Panc1 (cell line): ENCODE results near the gene DNAJC10. TPM values are rescaled to one million over a fixed set of nuclear protein-coding genes. Genes with fewer than 3 reads are reported as not detected.

Experiments used
- ATAC-seq: fragments of 200-7000 bp; cut with Tn5 transposase; 2 replicates; pipeline ENCODE4 v1.9.1; 2020; ENCODE audit warnings: mild to moderate bottlenecking, moderate library complexity
- BruUV-seq: library from RNA; stranded (reverse); fragments of 400-500 nt; replicated peaks from 2 replicates; lab custom pipeline; 2021; lab: Mats Ljungman, UMichigan
- CTCF ChIA-PET: fragments of 300-600 bp; sonication (Branson Sonifier 250); formaldehyde crosslinking; loops from one replicate; lab custom pipeline; 2022; ENCODE audit warnings: antibody characterized with exemption; lab: Charles Lee
- POLR2A ChIA-PET: fragments of 300-600 bp; sonication (Branson Sonifier 250); formaldehyde crosslinking; loops from one replicate; lab custom pipeline; 2022; ENCODE audit warnings: antibody characterized with exemption; lab: Charles Lee
- DNase-seq: peaks from one replicate; pipeline ENCODE4 v3.0.0-alpha.2; 2010; ENCODE audit warnings: low read depth, low spot score
- H3K27ac ChIP-seq: 2 replicates; pipeline ENCODE4 v1.5.1; 2011; ENCODE audit warnings: mild to moderate bottlenecking, low read length, inconsistent platforms
- H3K27me3 ChIP-seq: fragments of 200-500 bp; sonication (Bioruptor generic); 2 replicates; pipeline ENCODE4 v1.6.0; 2014; ENCODE audit warnings: low read length, inconsistent platforms; ENCODE audit not compliant: control insufficient read depth, insufficient read depth
- H3K36me3 ChIP-seq: fragments of 200-500 bp; sonication (Bioruptor generic); 2 replicates; pipeline ENCODE4 v1.5.1; 2014; ENCODE audit warnings: inconsistent platforms, mild to moderate bottlenecking, low read length, moderate library complexity; ENCODE audit not compliant: control insufficient read depth, insufficient read depth
- H3K4me1 ChIP-seq: 2 replicates; pipeline ENCODE4 v1.5.1; 2011; ENCODE audit warnings: inconsistent platforms, mild to moderate bottlenecking, low read length, moderate library complexity; ENCODE audit not compliant: control insufficient read depth, insufficient read depth
- H3K4me3 ChIP-seq, 2 experiments: 2 replicates each; pipeline ENCODE4 v1.5.1; 2011 to 2012; ENCODE audit warnings: low read depth in 2 of 2, low read length in 2 of 2, mild to moderate bottlenecking in 2 of 2, inconsistent platforms in 1 of 2, moderate library complexity in 1 of 2
- H3K9me3 ChIP-seq: fragments of 200-500 bp; sonication (Bioruptor generic); 2 replicates; pipeline ENCODE4 v1.5.1; 2014; ENCODE audit warnings: low read depth, mild to moderate bottlenecking, inconsistent platforms, low read length, moderate library complexity; ENCODE audit not compliant: control insufficient read depth, insufficient read depth
- POLR2AphosphoS5 ChIP-seq: IDR thresholded peaks from 2 replicates; pipeline ENCODE4 v1.6.1; 2012; ENCODE audit warnings: mild to moderate bottlenecking, low read depth, low read length, moderate library complexity
- SIN3A ChIP-seq: IDR thresholded peaks from 2 replicates; pipeline ENCODE4 v1.6.1; 2012; ENCODE audit warnings: low read depth, mild to moderate bottlenecking, low read length, moderate library complexity, borderline replicate concordance; ENCODE audit not compliant: insufficient read depth
- TCF7L2 ChIP-seq: IDR thresholded peaks from 2 replicates; pipeline ENCODE4 v1.6.1; 2011; ENCODE audit warnings: mild to moderate bottlenecking, low read depth, low read length, inconsistent platforms
- in situ Hi-C: cut with HindIII; loops from 2 replicates; pipeline ENCODE4 v1.10.0; 2016; ENCODE audit warnings: low sequenced_read_pairs, low pct_unique_long_range_greater_than_20kb
- intact Hi-C: fragments of 100-400 bp; cut with micrococcal nuclease; formaldehyde crosslinking; loops from one replicate; pipeline ENCODE4 v1.10.0; 2022; ENCODE audit not compliant: unreplicated experiment
- total RNA-seq: library from RNA; stranded (reverse); gene quantifications from one replicate; pipeline ENCODE4 v1.2.1, GENCODE V29; 2021; ENCODE audit not compliant: unreplicated experiment
- TF ChIP-seq, protein P1 (sequence below): fragments of 450-650 bp; IDR thresholded peaks from 2 replicates; pipeline ENCODE4 v1.5.1; 2017; ENCODE audit warnings: mild to moderate bottlenecking
- TF ChIP-seq, protein P2 (sequence below), 2 experiments: IDR thresholded peaks; 2 replicates each; pipeline ENCODE4 v1.6.1; 2011 to 2012; ENCODE audit warnings: low read depth in 2 of 2, control low read depth in 1 of 2, low read length in 1 of 2, mild to moderate bottlenecking in 1 of 2, moderate library complexity in 1 of 2; ENCODE audit not compliant: insufficient read depth in 1 of 2

DNAJC10 gene
- total RNA-seq, 1 experiment from 2014 or later, result 122 TPM

DNA sequence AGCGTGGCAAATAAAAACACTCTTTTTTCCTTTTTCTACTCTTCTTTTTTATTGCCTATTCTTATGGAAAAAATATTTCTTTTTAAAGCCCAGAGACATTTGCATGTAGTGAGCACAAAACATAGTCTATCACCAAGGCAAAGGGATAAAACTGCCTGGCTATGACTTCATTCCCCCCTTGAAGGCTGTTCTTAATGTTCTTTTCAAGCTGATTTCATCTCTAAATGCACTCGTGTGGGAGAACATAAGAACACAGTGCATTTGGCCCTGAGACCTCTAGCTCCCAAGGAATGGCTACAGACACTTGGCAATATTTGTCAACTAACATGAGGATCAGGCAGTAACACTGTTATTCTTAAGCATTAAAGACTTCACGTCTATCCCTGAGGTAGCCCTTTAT, 17.4 kb upstream of the DNAJC10 start:
- POLR2A ChIA-PET, result no interaction called here

DNA sequence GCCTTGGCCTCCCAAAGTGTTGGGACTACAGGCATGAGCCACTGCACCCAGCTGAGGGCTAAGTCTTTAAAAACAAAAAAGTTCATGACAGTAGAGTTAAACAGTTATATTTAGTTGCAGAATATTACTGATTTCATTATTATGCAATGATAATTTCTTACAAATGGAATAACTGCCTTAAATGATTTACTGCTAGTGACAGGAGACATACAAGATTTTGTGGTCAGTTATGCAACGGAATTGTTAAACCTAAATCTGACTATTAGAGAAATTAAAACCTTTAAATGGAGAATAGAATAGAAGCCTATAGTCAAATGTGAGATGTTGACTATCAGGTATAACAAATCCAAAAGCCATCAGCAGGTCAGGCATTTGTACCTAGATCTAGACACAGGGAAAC, 10.3 kb upstream of the DNAJC10 start:
- no peak for ATAC-seq
- ChIA-PET POLR2A (no interaction called here), CTCF (no interaction called here)

More for the DNA sequence above, 17.4 kb upstream of the DNAJC10 start:
- intact Hi-C loops (no loop called here), in situ Hi-C loops (no loop called here)
- Histone ChIP-seq H3K4me3 (no peak overlapping the region), H3K4me1 (no peaks in the 10 kb centered on the region), H3K36me3 (no peaks in the 10 kb centered on the region), H3K27me3 (no peaks in the 10 kb centered on the region), H3K27ac (no peak overlapping the region), H3K9me3 (no peaks in the 10 kb centered on the region)
- no peak for DNase-seq
- TF ChIP-seq POLR2AphosphoS5, result no peak
- TF ChIP-seq, protein P1, sequence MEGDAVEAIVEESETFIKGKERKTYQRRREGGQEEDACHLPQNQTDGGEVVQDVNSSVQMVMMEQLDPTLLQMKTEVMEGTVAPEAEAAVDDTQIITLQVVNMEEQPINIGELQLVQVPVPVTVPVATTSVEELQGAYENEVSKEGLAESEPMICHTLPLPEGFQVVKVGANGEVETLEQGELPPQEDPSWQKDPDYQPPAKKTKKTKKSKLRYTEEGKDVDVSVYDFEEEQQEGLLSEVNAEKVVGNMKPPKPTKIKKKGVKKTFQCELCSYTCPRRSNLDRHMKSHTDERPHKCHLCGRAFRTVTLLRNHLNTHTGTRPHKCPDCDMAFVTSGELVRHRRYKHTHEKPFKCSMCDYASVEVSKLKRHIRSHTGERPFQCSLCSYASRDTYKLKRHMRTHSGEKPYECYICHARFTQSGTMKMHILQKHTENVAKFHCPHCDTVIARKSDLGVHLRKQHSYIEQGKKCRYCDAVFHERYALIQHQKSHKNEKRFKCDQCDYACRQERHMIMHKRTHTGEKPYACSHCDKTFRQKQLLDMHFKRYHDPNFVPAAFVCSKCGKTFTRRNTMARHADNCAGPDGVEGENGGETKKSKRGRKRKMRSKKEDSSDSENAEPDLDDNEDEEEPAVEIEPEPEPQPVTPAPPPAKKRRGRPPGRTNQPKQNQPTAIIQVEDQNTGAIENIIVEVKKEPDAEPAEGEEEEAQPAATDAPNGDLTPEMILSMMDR, result no peak
- no peak for ATAC-seq
- no TSS peak for BruUV-seq
- CTCF ChIA-PET, result no interaction called here

More for the DNA sequence above, 10.3 kb upstream of the DNAJC10 start:
- Histone ChIP-seq H3K36me3 (no peaks in the 10 kb centered on the region), H3K4me3 (no peak overlapping the region), H3K27me3 (peaks cover 4% of the 10 kb centered on the region; the same call in 1 of the 2 replicates), H3K9me3 (no peaks in the 10 kb centered on the region), H3K27ac (no peak overlapping the region), H3K4me1 (no peaks in the 10 kb centered on the region)
- in situ Hi-C loops, result no loop called here
- no TSS peak for BruUV-seq
- no peak for DNase-seq
- TF ChIP-seq TCF7L2 (no peak), SIN3A (no peak), POLR2AphosphoS5 (no peak)
- TF ChIP-seq, protein P2, sequence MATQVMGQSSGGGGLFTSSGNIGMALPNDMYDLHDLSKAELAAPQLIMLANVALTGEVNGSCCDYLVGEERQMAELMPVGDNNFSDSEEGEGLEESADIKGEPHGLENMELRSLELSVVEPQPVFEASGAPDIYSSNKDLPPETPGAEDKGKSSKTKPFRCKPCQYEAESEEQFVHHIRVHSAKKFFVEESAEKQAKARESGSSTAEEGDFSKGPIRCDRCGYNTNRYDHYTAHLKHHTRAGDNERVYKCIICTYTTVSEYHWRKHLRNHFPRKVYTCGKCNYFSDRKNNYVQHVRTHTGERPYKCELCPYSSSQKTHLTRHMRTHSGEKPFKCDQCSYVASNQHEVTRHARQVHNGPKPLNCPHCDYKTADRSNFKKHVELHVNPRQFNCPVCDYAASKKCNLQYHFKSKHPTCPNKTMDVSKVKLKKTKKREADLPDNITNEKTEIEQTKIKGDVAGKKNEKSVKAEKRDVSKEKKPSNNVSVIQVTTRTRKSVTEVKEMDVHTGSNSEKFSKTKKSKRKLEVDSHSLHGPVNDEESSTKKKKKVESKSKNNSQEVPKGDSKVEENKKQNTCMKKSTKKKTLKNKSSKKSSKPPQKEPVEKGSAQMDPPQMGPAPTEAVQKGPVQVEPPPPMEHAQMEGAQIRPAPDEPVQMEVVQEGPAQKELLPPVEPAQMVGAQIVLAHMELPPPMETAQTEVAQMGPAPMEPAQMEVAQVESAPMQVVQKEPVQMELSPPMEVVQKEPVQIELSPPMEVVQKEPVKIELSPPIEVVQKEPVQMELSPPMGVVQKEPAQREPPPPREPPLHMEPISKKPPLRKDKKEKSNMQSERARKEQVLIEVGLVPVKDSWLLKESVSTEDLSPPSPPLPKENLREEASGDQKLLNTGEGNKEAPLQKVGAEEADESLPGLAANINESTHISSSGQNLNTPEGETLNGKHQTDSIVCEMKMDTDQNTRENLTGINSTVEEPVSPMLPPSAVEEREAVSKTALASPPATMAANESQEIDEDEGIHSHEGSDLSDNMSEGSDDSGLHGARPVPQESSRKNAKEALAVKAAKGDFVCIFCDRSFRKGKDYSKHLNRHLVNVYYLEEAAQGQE (IDR thresholded peaks at IDR 0.05; ENCODE audit: insufficient read depth in 1 of 2, low read depth in 2 of 2, low read length in 1 of 2), result no peak
- TF ChIP-seq, protein P1, result no peak
- intact Hi-C loops, result no loop called here
